IgD-negative memory B cell (primary cell): ENCODE data around the gene CABP1. TPM values are rescaled to one million over a fixed set of nuclear protein-coding genes. Genes with fewer than 3 reads are reported as not detected.

Experiments
- H3K27ac Mint-ChIP-seq, 3 donors: one replicate each; pipeline ENCODE4 v1.8.0; 2020 to 2022; ENCODE audit warnings: mild to moderate bottlenecking in 3 of 3, mixed read lengths in 3 of 3, moderate library complexity in 1 of 3
- H3K27me3 Mint-ChIP-seq: one replicate; pipeline ENCODE4 v1.8.0; 2021; ENCODE audit warnings: mixed read lengths
- H3K36me3 Mint-ChIP-seq: one replicate; pipeline ENCODE4 v1.8.0; 2020; ENCODE audit warnings: mild to moderate bottlenecking, mixed read lengths
- H3K4me1 Mint-ChIP-seq, 3 donors: one replicate each; pipeline ENCODE4 v1.8.0; 2020 to 2022; ENCODE audit warnings: mixed read lengths in 3 of 3, mild to moderate bottlenecking in 1 of 3
- H3K4me3 Mint-ChIP-seq, 4 donors: one replicate each; pipeline ENCODE4 v1.8.0; 2020 to 2022; ENCODE audit warnings: mild to moderate bottlenecking in 4 of 4, mixed read lengths in 4 of 4, moderate library complexity in 3 of 4
- H3K9me3 Mint-ChIP-seq, 3 donors: one replicate each; pipeline ENCODE4 v1.8.0; 2020 to 2021; ENCODE audit warnings: mixed read lengths in 3 of 3, mild to moderate bottlenecking in 1 of 3
- polyA plus RNA-seq: library from polyadenylated mRNA; unstranded; fragments of 300-500 nt; fragmentation: Illumina TruSeq; gene quantifications from one replicate; pipeline ENCODE4 v1.2.3, GENCODE V29; 2021

The CABP1 gene
- polyA plus RNA-seq, 1 donor from 2014 or later = not detected

- H3K9me3 Mint-ChIP-seq = peaks cover 0 to 1% (median 0%) of the 10 kb centered on the region in 3 donors
- H3K36me3 Mint-ChIP-seq = peaks cover 2% of the 10 kb centered on the region
- H3K4me3 Mint-ChIP-seq = no peak overlapping the region
- no peak overlapping the region for H3K27ac Mint-ChIP-seq
- H3K27me3 Mint-ChIP-seq = peaks cover 49% of the 10 kb centered on the region
- H3K4me1 Mint-ChIP-seq = peaks cover 12 to 19% (median 19%) of the 10 kb centered on the region in 3 donors
These were observed 9.8 kb downstream of the CABP1 start for GRCh38 chr12:120650233-120650690.

GRCh38 chr12:120651821-120652220 is 11.4 kb downstream of the CABP1 start:
- Mint-ChIP-seq H3K4me3 (no peak overlapping the region), H3K36me3 (peaks cover 2% of the 10 kb centered on the region), H3K27ac (no peak overlapping the region), H3K9me3 (peaks cover 0 to 1% (median 0%) of the 10 kb centered on the region in 3 donors), H3K4me1 (peaks cover 12 to 18% (median 17%) of the 10 kb centered on the region in 3 donors), H3K27me3 (peaks cover 38% of the 10 kb centered on the region)

GRCh38 chr12:120652656-120653435 is 12.4 kb downstream of the CABP1 start:
- Mint-ChIP-seq H3K9me3 (peaks cover 0 to 1% (median 0%) of the 10 kb centered on the region in 3 donors), H3K27me3 (peaks cover 38% of the 10 kb centered on the region), H3K36me3 (peaks cover 2% of the 10 kb centered on the region), H3K27ac (peak overlapping the region in 1 of 3 donors; percentile 73), H3K4me3 (no peak overlapping the region), H3K4me1 (peaks cover 12 to 13% (median 13%) of the 10 kb centered on the region in 3 donors)

GRCh38 chr12:120653611-120654010 is 13.2 kb downstream of the CABP1 start:
- H3K9me3 Mint-ChIP-seq = peaks cover 0 to 1% (median 0%) of the 10 kb centered on the region in 3 donors
- H3K27me3 Mint-ChIP-seq = peaks cover 37% of the 10 kb centered on the region
- H3K4me3 Mint-ChIP-seq = no peak overlapping the region
- peaks cover 6 to 9% (median 8%) of the 10 kb centered on the region in 3 donors for H3K4me1 Mint-ChIP-seq
- peak overlapping the region in 1 of 3 donors; percentile 23 for H3K27ac Mint-ChIP-seq
- peaks cover 2% of the 10 kb centered on the region for H3K36me3 Mint-ChIP-seq

GRCh38 chr12:120654656-120655055 is 14.2 kb downstream of the CABP1 start:
- H3K27ac Mint-ChIP-seq = no peak overlapping the region
- no peaks in the 10 kb centered on the region for H3K9me3 Mint-ChIP-seq
- H3K36me3 Mint-ChIP-seq = peaks cover 2% of the 10 kb centered on the region
- peaks cover 29% of the 10 kb centered on the region for H3K27me3 Mint-ChIP-seq
- H3K4me1 Mint-ChIP-seq = no peaks in the 10 kb centered on the region
- peak overlapping the region in 1 of 4 donors; percentile 10 for H3K4me3 Mint-ChIP-seq

GRCh38 chr12:120656008-120656407 is 15.6 kb downstream of the CABP1 start:
- H3K4me1 Mint-ChIP-seq = no peaks in the 10 kb centered on the region
- no peak overlapping the region for H3K4me3 Mint-ChIP-seq
- peaks cover 19% of the 10 kb centered on the region for H3K27me3 Mint-ChIP-seq
- no peak overlapping the region for H3K27ac Mint-ChIP-seq
- peaks cover 2% of the 10 kb centered on the region for H3K36me3 Mint-ChIP-seq
- H3K9me3 Mint-ChIP-seq = no peaks in the 10 kb centered on the region

GRCh38 chr12:120658286-120659150 is 18.1 kb downstream of the CABP1 start:
- Mint-ChIP-seq H3K27ac (no peak overlapping the region), H3K27me3 (peaks cover 12% of the 10 kb centered on the region), H3K4me3 (no peak overlapping the region), H3K9me3 (no peaks in the 10 kb centered on the region), H3K36me3 (no peaks in the 10 kb centered on the region), H3K4me1 (peaks cover 4 to 6% (median 5%) of the 10 kb centered on the region in 3 donors)

GRCh38 chr12:120659151-120659525 is 18.7 kb downstream of the CABP1 start:
- Mint-ChIP-seq H3K36me3 (no peaks in the 10 kb centered on the region), H3K9me3 (no peaks in the 10 kb centered on the region), H3K4me1 (peaks cover 4 to 6% (median 5%) of the 10 kb centered on the region in 3 donors), H3K27me3 (peaks cover 8% of the 10 kb centered on the region), H3K27ac (no peak overlapping the region), H3K4me3 (no peak overlapping the region)

GRCh38 chr12:120661432-120661831 is 21.0 kb downstream of the CABP1 start:
- Mint-ChIP-seq H3K27me3 (peaks cover 11% of the 10 kb centered on the region), H3K36me3 (no peaks in the 10 kb centered on the region), H3K27ac (no peak overlapping the region), H3K4me3 (no peak overlapping the region), H3K4me1 (peaks cover 6 to 11% (median 7%) of the 10 kb centered on the region in 3 donors), H3K9me3 (no peaks in the 10 kb centered on the region)

GRCh38 chr12:120662879-120663278 is 22.5 kb downstream of the CABP1 start:
- no peaks in the 10 kb centered on the region for H3K9me3 Mint-ChIP-seq
- no peak overlapping the region for H3K27ac Mint-ChIP-seq
- H3K4me1 Mint-ChIP-seq = peaks cover 10 to 14% (median 11%) of the 10 kb centered on the region in 3 donors
- peak overlapping the region in 1 of 4 donors; percentile 88 for H3K4me3 Mint-ChIP-seq
- no peaks in the 10 kb centered on the region for H3K36me3 Mint-ChIP-seq
- peaks cover 12% of the 10 kb centered on the region for H3K27me3 Mint-ChIP-seq

GRCh38 chr12:120663741-120664140 is 23.3 kb downstream of the CABP1 start:
- Mint-ChIP-seq H3K4me1 (peaks cover 16 to 20% (median 16%) of the 10 kb centered on the region in 3 donors), H3K4me3 (no peak overlapping the region), H3K9me3 (no peaks in the 10 kb centered on the region), H3K36me3 (no peaks in the 10 kb centered on the region), H3K27ac (no peak overlapping the region), H3K27me3 (peaks cover 12% of the 10 kb centered on the region)

GRCh38 chr12:120666571-120667390 is 26.4 kb downstream of the CABP1 start:
- peaks cover 2% of the 10 kb centered on the region for H3K36me3 Mint-ChIP-seq

GRCh38 chr12:120668091-120668867 is 27.9 kb downstream of the CABP1 start:
- H3K27ac Mint-ChIP-seq = peak overlapping the region in 1 of 3 donors; percentile 9
- peaks cover 25 to 27% (median 26%) of the 10 kb centered on the region in 3 donors for H3K4me1 Mint-ChIP-seq
- no peaks in the 10 kb centered on the region for H3K9me3 Mint-ChIP-seq

More at GRCh38 chr12:120666571-120667390, 26.4 kb downstream of the CABP1 start:
- Mint-ChIP-seq H3K9me3 (no peaks in the 10 kb centered on the region), H3K4me1 (peaks cover 30 to 31% (median 31%) of the 10 kb centered on the region in 3 donors), H3K4me3 (peak overlapping the region in 1 of 4 donors; percentile 57), H3K27ac (peak overlapping the region in 1 of 3 donors; percentile 70), H3K27me3 (peaks cover 19% of the 10 kb centered on the region)

More at GRCh38 chr12:120668091-120668867, 27.9 kb downstream of the CABP1 start:
- peak overlapping the region in 2 of 4 donors; percentile 44 to 50 for H3K4me3 Mint-ChIP-seq
- H3K36me3 Mint-ChIP-seq = peaks cover 2% of the 10 kb centered on the region
- H3K27me3 Mint-ChIP-seq = peaks cover 16% of the 10 kb centered on the region
